CD14-positive monocyte (primary cell): Measurements from ENCODE around the gene FBN2. TPM values are rescaled to one million over a fixed set of nuclear protein-coding genes. Genes with fewer than 3 reads are reported as not detected.

Experiments
- DNase-seq, 3 donors: peaks; one replicate each; pipeline ENCODE4 v3.0.0-alpha.2; 2011 to 2022
- H2AFZ ChIP-seq: 2 replicates; pipeline ENCODE4 v1.6.0; 2012; ENCODE audit warnings: mild to moderate bottlenecking, low read depth, low read length, inconsistent platforms; ENCODE audit not compliant: insufficient read depth, poor library complexity, severe bottlenecking
- H3K27ac ChIP-seq, 2 donors: 1 replicate in 1 of 2; 2 replicates in 1 of 2; pipeline ENCODE4 v1.5.1; 2012 to 2013; ENCODE audit warnings: low read length in 2 of 2, control low read depth in 1 of 2, inconsistent platforms in 1 of 2, low read depth in 1 of 2, mild to moderate bottlenecking in 1 of 2
- H3K27me3 ChIP-seq, 2 donors: one replicate each; pipeline versions ENCODE4 v1.6.0 to v1.6.1; 2011 to 2013; ENCODE audit warnings: low read length in 2 of 2; ENCODE audit not compliant: control insufficient read depth in 2 of 2, insufficient read depth in 2 of 2
- H3K36me3 ChIP-seq, 2 donors: replicated peaks in 1 of 2; 1 replicate in 1 of 2; 2 replicates in 1 of 2; pipeline versions ENCODE4 v1.5.1 to v1.6.1; 2012 to 2013; ENCODE audit warnings: low read length in 2 of 2, control low read depth in 1 of 2, inconsistent platforms in 1 of 2, mild to moderate bottlenecking in 1 of 2; ENCODE audit not compliant: insufficient read depth in 2 of 2, control insufficient read depth in 1 of 2
- H3K4me1 ChIP-seq, 2 donors: 1 replicate in 1 of 2; 2 replicates in 1 of 2; pipeline versions ENCODE4 v1.5.1 to v1.6.1; 2012 to 2013; ENCODE audit warnings: low read length in 2 of 2, control low read depth in 1 of 2, inconsistent platforms in 1 of 2, mild to moderate bottlenecking in 1 of 2, moderate library complexity in 1 of 2; ENCODE audit not compliant: insufficient read depth in 2 of 2, control insufficient read depth in 1 of 2
- H3K4me2 ChIP-seq: replicated peaks from 2 replicates; pipeline ENCODE3; 2012; ENCODE audit warnings: low read length, moderate library complexity, mild to moderate bottlenecking; ENCODE audit not compliant: poor library complexity, severe bottlenecking; ENCODE audit errors: extremely low read depth
- H3K4me3 ChIP-seq, 3 experiments: fragments of 200-600 bp in 1 of 3; sonication (generic) in 1 of 3; replicated peaks in 1 of 3; 1 replicate in 2 of 3; 2 replicates in 1 of 3; pipeline ENCODE4 v1.5.1; 2011 to 2013; ENCODE audit warnings: low read length in 3 of 3, mild to moderate bottlenecking in 3 of 3, control low read depth in 2 of 3, low read depth in 2 of 3, inconsistent platforms in 1 of 3, moderate library complexity in 1 of 3
- H3K79me2 ChIP-seq: 2 replicates; pipeline ENCODE4 v1.6.0; 2012; ENCODE audit warnings: mild to moderate bottlenecking, control low read depth, inconsistent platforms, low read length, moderate library complexity; ENCODE audit not compliant: insufficient read depth
- H3K9ac ChIP-seq: 2 replicates; pipeline ENCODE4 v1.6.0; 2017; ENCODE audit warnings: low read length, mild to moderate bottlenecking; ENCODE audit not compliant: insufficient read depth, poor library complexity, severe bottlenecking
- H3K9me3 ChIP-seq, 2 donors: replicated peaks in 1 of 2; 1 replicate in 1 of 2; 2 replicates in 1 of 2; pipeline versions ENCODE4 v1.5.1 to v1.6.1; 2012 to 2013; ENCODE audit warnings: low read length in 2 of 2, control low read depth in 1 of 2; ENCODE audit not compliant: control insufficient read depth in 1 of 2, insufficient read depth in 1 of 2
- H4K20me1 ChIP-seq: 2 replicates; pipeline ENCODE4 v1.6.0; 2012; ENCODE audit warnings: mild to moderate bottlenecking, low read length, control low read depth, moderate library complexity; ENCODE audit not compliant: insufficient read depth
- H3K27ac Mint-ChIP-seq, 7 donors: one replicate each; pipeline ENCODE4 v1.8.0; 2020; ENCODE audit warnings: mild to moderate bottlenecking in 7 of 7, mixed read lengths in 7 of 7, moderate library complexity in 6 of 7, inconsistent platforms in 2 of 7
- H3K27me3 Mint-ChIP-seq, 3 donors: one replicate each; pipeline ENCODE4 v1.8.0; 2021 to 2022; ENCODE audit warnings: low read depth in 3 of 3, mild to moderate bottlenecking in 3 of 3, mixed read lengths in 3 of 3, moderate library complexity in 3 of 3, inconsistent platforms in 1 of 3
- H3K36me3 Mint-ChIP-seq, 2 donors: one replicate each; pipeline ENCODE4 v1.8.0; 2020; ENCODE audit warnings: mixed read lengths in 2 of 2, inconsistent platforms in 1 of 2, mild to moderate bottlenecking in 1 of 2
- H3K4me1 Mint-ChIP-seq: one replicate; pipeline ENCODE4 v1.8.0; 2020; ENCODE audit warnings: mild to moderate bottlenecking, mixed read lengths
- H3K4me3 Mint-ChIP-seq, 2 donors: one replicate each; pipeline ENCODE4 v1.8.0; 2020; ENCODE audit warnings: mild to moderate bottlenecking in 2 of 2, mixed read lengths in 2 of 2, moderate library complexity in 1 of 2
- H3K9me3 Mint-ChIP-seq, 7 donors: one replicate each; pipeline ENCODE4 v1.8.0; 2020 to 2022; ENCODE audit warnings: mixed read lengths in 7 of 7, mild to moderate bottlenecking in 6 of 7, moderate library complexity in 6 of 7, inconsistent platforms in 2 of 7
- WGBS: methylation state at CpG from one replicate; pipeline ENCODE4 v1.1.5; 2013; ENCODE audit warnings: missing lambda C conversion rate; ENCODE audit not compliant: insufficient coverage; 5-methylcytosine and 5-hydroxymethylcytosine counted together
- intact Hi-C, 2 donors: fragments of 100-400 bp; cut with micrococcal nuclease; formaldehyde crosslinking; loops; one replicate each; pipeline versions ENCODE4 v1.15.0 to v1.15.1; 2023
- polyA plus RNA-seq, 3 donors: library from polyadenylated mRNA; depleted of rRNA in 1 of 3; unstranded in 2 of 3; stranded (reverse) in 1 of 3; fragments of 300-500 nt in 2 of 3; fragments of >200 nt in 1 of 3; fragmentation: Illumina TruSeq in 2 of 3; gene quantifications; 1 replicate in 2 of 3; 2 replicates in 1 of 3; pipeline ENCODE4 v1.2.3, GENCODE V29; 2012 to 2021
- TF ChIP-seq, protein P1 (sequence below): fragments of 200-600 bp; IDR thresholded peaks from one replicate; pipeline ENCODE4 v1.8.0; 2022; ENCODE audit warnings: antibody characterized with exemption, mild to moderate bottlenecking

FBN2 gene
- polyA plus RNA-seq, 3 donors = 0.85 to 19.3 (median 4.2) TPM

DNA sequence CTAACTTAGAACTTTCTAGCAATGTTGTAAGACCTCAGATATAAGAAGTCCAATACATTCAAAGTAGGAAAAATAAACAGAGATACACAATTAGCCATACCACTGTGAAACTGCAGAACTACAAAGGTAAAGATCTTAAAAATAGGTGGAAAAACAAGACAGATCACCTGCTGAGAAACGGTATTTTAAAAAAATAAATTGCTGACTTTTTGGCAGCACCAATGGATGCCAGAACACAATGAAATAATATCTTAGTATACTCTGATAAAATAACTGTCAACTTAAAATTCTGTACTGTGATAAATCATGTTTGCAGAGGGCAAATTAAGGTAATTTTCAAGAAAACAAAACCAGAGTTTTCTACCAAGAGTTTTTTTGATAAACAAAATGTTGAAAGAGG lies 138.9 kb downstream of the FBN2 start:
- Histone ChIP-seq H3K9me3 (peaks cover 0 to 4% of the 10 kb centered on the region in 2 donors), H3K27me3 (no peaks in the 10 kb centered on the region), H3K9ac (no peak overlapping the region), H3K79me2 (no peaks in the 10 kb centered on the region), H3K4me1 (no peaks in the 10 kb centered on the region), H3K27ac (no peak overlapping the region), H3K4me2 (no peak overlapping the region), H2AFZ (no peak overlapping the region), H3K36me3 (peaks cover 0 to 56% of the 10 kb centered on the region in 2 donors), H4K20me1 (no peaks in the 10 kb centered on the region), H3K4me3 (no peak overlapping the region)
- Mint-ChIP-seq H3K27me3 (peaks cover 0 to 2% (median 0%) of the 10 kb centered on the region in 3 donors), H3K4me1 (peaks cover 4% of the 10 kb centered on the region), H3K4me3 (no peak overlapping the region), H3K9me3 (peaks cover 0 to 14% (median 8%) of the 10 kb centered on the region in 7 donors), H3K27ac (no peak overlapping the region), H3K36me3 (peaks cover 22 to 28% of the 10 kb centered on the region in 2 donors)
- TF ChIP-seq, protein P1, sequence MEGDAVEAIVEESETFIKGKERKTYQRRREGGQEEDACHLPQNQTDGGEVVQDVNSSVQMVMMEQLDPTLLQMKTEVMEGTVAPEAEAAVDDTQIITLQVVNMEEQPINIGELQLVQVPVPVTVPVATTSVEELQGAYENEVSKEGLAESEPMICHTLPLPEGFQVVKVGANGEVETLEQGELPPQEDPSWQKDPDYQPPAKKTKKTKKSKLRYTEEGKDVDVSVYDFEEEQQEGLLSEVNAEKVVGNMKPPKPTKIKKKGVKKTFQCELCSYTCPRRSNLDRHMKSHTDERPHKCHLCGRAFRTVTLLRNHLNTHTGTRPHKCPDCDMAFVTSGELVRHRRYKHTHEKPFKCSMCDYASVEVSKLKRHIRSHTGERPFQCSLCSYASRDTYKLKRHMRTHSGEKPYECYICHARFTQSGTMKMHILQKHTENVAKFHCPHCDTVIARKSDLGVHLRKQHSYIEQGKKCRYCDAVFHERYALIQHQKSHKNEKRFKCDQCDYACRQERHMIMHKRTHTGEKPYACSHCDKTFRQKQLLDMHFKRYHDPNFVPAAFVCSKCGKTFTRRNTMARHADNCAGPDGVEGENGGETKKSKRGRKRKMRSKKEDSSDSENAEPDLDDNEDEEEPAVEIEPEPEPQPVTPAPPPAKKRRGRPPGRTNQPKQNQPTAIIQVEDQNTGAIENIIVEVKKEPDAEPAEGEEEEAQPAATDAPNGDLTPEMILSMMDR = no peak
- intact Hi-C loops = no loop called here
- no CpG with 5 or more reads among the region's 1 CpG for WGBS
- DNase-seq = no peak

DNA sequence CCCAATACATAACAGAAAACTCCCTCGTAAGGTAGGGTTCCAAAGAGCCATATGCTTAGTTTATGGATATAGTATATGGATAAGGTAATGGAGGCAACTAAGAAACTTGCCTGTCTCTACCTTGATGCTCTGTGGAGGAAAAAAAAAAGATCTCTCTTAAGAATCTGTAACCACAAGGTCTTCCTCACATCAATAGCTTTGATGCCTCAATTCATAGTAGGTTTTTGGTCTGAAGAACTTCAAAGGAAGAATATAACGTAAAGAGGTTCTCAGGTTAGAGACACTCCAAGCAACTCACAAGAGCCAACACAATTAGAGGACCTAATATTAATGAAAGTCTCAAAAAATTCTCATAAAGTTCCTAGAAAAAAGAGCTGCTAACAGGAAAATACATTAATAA lies 140.2 kb downstream of the FBN2 start:
- intact Hi-C loops = no loop called here
- Histone ChIP-seq H4K20me1 (no peaks in the 10 kb centered on the region), H3K27me3 (no peaks in the 10 kb centered on the region), H3K79me2 (no peaks in the 10 kb centered on the region), H3K4me3 (no peak overlapping the region), H2AFZ (no peak overlapping the region), H3K4me2 (no peak overlapping the region), H3K36me3 (peaks cover 4 to 63% of the 10 kb centered on the region in 2 donors), H3K9ac (no peak overlapping the region), H3K4me1 (no peaks in the 10 kb centered on the region), H3K9me3 (peaks cover 0 to 4% of the 10 kb centered on the region in 2 donors), H3K27ac (no peak overlapping the region)
- peaks cover 26 to 31% of the 10 kb centered on the region in 2 donors for H3K36me3 Mint-ChIP-seq
- peaks cover 0 to 14% (median 8%) of the 10 kb centered on the region in 7 donors for H3K9me3 Mint-ChIP-seq
- peaks cover 0 to 2% (median 0%) of the 10 kb centered on the region in 3 donors for H3K27me3 Mint-ChIP-seq
- H3K4me3 Mint-ChIP-seq = no peak overlapping the region
- WGBS = no CpG with 5 or more reads among the region's 2 CpGs
- no peak overlapping the region for H3K27ac Mint-ChIP-seq
- DNase-seq = no peak
- H3K4me1 Mint-ChIP-seq = peaks cover 4% of the 10 kb centered on the region
- TF ChIP-seq, protein P1 = no peak
